GM12874 (cell line): ENCODE results near the gene ZNF488.

Experiments used
- TF ChIP-seq, protein P1 (sequence below): IDR thresholded peaks from 2 replicates; pipeline ENCODE4 v1.5.1; 2011; ENCODE audit warnings: low read depth, mild to moderate bottlenecking, control low read depth, low read length, moderate library complexity; ENCODE audit not compliant: insufficient read depth

ZNF488 gene, protein sequence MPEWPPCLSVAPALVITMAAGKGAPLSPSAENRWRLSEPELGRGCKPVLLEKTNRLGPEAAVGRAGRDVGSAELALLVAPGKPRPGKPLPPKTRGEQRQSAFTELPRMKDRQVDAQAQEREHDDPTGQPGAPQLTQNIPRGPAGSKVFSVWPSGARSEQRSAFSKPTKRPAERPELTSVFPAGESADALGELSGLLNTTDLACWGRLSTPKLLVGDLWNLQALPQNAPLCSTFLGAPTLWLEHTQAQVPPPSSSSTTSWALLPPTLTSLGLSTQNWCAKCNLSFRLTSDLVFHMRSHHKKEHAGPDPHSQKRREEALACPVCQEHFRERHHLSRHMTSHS

DNA sequence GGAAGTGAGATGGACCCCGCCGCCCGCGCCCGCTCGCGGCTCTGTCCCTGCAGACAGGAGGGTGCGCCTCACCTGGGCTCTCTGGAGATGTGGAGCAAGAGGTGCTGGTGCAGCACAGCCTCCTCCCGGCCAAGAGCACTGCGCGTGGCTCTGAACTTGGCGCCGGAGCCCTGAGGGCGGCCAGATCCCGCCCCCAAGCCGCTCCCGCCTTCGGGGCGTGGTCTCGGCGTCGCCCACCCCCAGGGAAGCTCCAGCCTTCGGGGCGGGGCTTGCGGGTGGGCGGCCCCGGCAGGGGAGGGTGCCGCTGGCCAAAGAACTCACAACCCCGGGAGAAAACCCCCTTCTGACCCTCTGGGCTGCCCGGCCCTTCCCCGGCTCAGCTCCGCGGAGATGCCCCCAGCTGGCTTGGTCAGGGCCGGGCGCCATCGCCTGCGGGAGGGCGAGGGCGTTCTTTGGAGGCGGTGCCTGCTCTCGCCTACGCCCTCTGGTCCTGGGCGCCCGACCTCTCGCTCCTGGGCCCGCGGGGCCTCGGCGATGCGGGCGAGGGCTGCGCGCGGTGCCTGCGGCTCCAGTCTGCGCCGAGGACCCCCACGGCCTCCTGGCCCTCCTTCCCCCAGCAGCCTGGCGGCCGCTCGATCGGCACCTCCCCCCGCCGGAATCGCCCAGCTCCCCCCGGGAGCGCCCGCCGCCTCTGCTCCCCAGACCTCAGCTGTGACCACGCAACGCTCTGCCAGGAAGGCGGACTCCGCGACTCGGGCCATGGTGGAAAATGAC is at the start of gene ZNF488:
Gene ZNF488, minus strand, starts transcription at position 146 of the 774 bp plus-strand sequence. CDS start 15,464 bp downstream, outside the sequence.
- TF ChIP-seq, protein P1, sequence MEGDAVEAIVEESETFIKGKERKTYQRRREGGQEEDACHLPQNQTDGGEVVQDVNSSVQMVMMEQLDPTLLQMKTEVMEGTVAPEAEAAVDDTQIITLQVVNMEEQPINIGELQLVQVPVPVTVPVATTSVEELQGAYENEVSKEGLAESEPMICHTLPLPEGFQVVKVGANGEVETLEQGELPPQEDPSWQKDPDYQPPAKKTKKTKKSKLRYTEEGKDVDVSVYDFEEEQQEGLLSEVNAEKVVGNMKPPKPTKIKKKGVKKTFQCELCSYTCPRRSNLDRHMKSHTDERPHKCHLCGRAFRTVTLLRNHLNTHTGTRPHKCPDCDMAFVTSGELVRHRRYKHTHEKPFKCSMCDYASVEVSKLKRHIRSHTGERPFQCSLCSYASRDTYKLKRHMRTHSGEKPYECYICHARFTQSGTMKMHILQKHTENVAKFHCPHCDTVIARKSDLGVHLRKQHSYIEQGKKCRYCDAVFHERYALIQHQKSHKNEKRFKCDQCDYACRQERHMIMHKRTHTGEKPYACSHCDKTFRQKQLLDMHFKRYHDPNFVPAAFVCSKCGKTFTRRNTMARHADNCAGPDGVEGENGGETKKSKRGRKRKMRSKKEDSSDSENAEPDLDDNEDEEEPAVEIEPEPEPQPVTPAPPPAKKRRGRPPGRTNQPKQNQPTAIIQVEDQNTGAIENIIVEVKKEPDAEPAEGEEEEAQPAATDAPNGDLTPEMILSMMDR, result no peak

- TF ChIP-seq, protein P1, result no peak
Measured at GRCh38 chr10:47425813-47426419, 41.8 kb upstream of the ZNF488 start.

GRCh38 chr10:47424231-47424630 is 40.1 kb upstream of the ZNF488 start:
- TF ChIP-seq, protein P1, result no peak

DNA sequence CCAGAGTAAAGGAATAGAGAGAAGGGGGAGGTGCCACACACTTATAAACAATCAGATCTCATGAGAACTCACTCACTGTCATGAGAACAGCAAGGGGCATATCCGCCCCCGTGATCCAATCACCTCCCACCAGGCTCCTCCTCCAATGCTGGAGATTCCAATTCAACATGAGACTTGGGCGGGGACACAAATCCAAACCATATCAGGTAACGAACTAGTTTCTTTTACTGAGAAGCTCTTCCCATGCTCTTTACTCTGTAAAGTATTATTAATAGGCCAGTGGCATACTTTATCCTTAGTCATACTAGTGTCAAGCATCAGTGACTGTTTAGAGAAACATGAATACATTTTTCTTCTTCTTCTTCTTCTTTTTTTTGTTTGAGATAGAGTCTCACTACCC is 39.4 kb upstream of the ZNF488 start:
- TF ChIP-seq, protein P1, result no peak

DNA sequence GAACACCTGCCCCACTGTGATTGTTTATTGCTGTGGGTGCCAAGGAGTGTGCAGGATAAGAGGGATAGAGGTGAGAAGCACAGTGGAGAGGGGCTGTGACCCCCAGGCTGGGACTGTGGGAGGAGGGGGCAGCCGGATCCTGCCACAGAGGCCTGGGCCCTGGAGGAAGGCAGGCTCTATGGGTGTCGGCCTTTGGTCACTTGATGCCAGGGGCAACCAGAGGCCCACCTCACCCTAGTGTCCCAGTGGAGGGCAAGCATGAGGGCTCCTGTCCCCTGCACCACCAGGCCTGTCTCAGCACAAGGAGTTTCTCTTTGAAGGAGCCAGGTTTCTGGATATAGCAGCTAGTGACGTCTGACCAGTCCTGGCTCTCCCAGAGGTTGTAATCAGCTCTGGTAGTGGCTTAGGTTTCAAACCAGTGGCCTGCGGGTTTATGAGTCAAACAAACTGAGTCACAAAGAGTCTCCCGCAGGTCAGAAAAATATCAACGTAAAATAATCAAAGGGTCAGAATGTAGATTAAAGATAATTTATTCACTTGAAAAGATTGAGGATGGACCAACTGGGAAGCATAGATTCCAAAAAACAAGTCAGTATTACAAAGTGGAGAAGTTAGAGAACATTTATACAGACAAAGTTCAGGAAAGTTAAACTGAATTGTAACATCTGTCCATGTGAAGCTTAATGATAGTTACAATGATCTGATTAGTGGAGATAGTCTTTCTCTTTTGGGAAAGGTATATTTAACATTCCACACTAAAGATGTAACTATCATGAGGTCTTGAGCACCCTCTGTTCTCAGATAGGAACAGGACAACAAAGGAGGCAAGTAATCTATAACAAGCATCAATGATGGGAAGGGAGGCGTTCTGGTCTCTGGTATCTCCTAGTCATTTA is 37.2 kb upstream of the ZNF488 start:
- TF ChIP-seq, protein P1, result no peak

DNA sequence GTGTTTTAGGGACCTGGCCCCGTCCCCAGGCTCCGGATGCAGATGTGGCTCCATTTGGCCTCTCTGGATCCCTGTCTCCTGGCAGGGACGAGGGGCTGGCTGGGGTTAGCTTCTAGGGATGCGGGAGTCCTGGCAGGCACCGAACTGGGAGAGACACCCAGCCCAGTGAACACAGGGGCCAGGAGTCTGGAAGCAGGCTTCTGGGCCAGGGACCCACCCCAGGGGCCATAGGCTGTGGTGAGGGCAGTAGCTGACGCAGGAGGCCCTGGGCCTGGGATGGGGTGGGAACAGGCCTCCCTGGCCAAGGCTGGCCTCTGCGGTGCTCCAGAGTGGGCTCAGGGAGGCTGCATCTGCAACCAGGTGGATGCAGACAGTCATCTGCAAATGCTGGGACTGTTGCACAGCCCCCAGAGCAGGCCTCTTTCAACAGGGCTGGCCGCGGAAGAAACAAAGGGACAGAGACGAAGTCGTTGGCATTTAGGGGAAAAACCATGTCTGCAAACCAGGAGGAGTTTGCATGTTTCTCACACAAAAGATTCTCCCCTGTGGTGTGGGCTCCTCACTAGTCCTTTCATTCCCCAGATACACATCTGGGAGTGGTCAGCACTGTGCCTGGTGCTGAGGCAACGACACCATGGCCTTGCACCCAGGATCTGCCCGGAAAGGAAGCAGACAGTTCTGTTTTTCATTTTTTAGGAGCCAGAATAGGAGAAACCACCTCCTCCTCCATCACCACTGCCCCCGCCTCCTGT is 36.4 kb upstream of the ZNF488 start:
- TF ChIP-seq, protein P1, result no peak
